Spleen (tissue), 7 donors: ENCODE data around the gene ABHD13.

Experiments used
- CTCF ChIP-seq, 11 experiments: fragments of 200-600 bp in 7 of 11; fragments of 450-650 bp in 4 of 11; sonication (generic) in 4 of 11; IDR thresholded peaks in 8 of 11; conservative IDR thresholded peaks in 3 of 11; 1 replicate in 7 of 11; 2 replicates in 4 of 11; pipeline versions ENCODE4 v1.4.0 to v1.8.0; 2016 to 2021; ENCODE audit warnings: antibody characterized with exemption in 11 of 11, inconsistent platforms in 4 of 11, mild to moderate bottlenecking in 1 of 11
- POLR2A ChIP-seq, 3 donors: fragments of 450-650 bp; IDR thresholded peaks; one replicate each; pipeline ENCODE4 v1.5.1; 2017; ENCODE audit warnings: antibody characterized with exemption in 3 of 3, mild to moderate bottlenecking in 1 of 3
- donor health status: DM: no; HTN: no; CAD: no; lungs with moderate emphysema.
- donor health status: DM: no; HTN: no; CAD: no.
- donor health status: DM: no; HTN: no; CAD: no.

GRCh38 chr13:108190897-108191296 is 27.3 kb upstream of the ABHD13 start:
- TF ChIP-seq CTCF (IDR thresholded peaks at IDR 0.05 in 8 of 11, conservative IDR thresholded peaks at IDR 0.05 in 3 of 11) (no peak), POLR2A (IDR thresholded peaks at IDR 0.05) (no peak)
